Hypothalamus (tissue), 51 donors: ENCODE results near the gene RABL2B.
A peak's percentile ranks its signal among the peaks of the same experiment; 100 is the strongest.
"Not testable (repeated sequence)": the region's sequence is repeated elsewhere in the genome, so short reads cannot be mapped to it uniquely, and the experiment has no call there.

Experiments
- DNase-seq, 51 donors: peaks; one replicate each; lab custom pipeline; 2025; lab: John Stamatoyannopoulos, UW

Gene RABL2B

GRCh38 chr22:50783033-50783879 lies at the start of gene RABL2B:
TSS of gene RABL2B (minus strand) at chr22:50783636. CDS start at chr22:50782294, 1,342 bp downstream.
- peak; percentile 9 to 89 (median 76) for DNase-seq

- DNase-seq, result not testable (repeated sequence)
These were observed 3.5 kb upstream of the RABL2B start for GRCh38 chr22:50786936-50787335.

GRCh38 chr22:50785289-50785688 lies 1.9 kb upstream of the RABL2B start:
- DNase-seq, result peak in 1 of 51 donors; percentile 11

- DNase-seq, result not testable (repeated sequence)
These were observed 442 bp upstream of the RABL2B start for GRCh38 chr22:50783880-50784276.

- not testable (repeated sequence) for DNase-seq
These were observed 1.2 kb downstream of the RABL2B start for GRCh38 chr22:50782253-50782652.

- DNase-seq, result not testable (repeated sequence)
These were observed 3.2 kb downstream of the RABL2B start for GRCh38 chr22:50780244-50780643.

- not testable (repeated sequence) for DNase-seq
These were observed 5.8 kb downstream of the RABL2B start for GRCh38 chr22:50777631-50778030.

GRCh38 chr22:50775132-50775531 lies 8.3 kb downstream of the RABL2B start:
- peak in 1 of 51 donors; percentile 21 for DNase-seq

- DNase-seq, result not testable (repeated sequence)
These were observed 19.1 kb downstream of the RABL2B start for GRCh38 chr22:50764288-50764687.

- DNase-seq, result not testable (repeated sequence)
These were observed 21.6 kb downstream of the RABL2B start for GRCh38 chr22:50761829-50762228.

- not testable (repeated sequence) for DNase-seq
These were observed 23.7 kb downstream of the RABL2B start for GRCh38 chr22:50759597-50760341.

GRCh38 chr22:50756949-50757491 lies 26.4 kb downstream of the RABL2B start:
- DNase-seq, result peak in 15 of 51 donors; percentile 3 to 58 (median 21)

- DNase-seq, result not testable (repeated sequence)
These were observed 27.0 kb downstream of the RABL2B start for GRCh38 chr22:50756406-50756805.

GRCh38 chr22:50755251-50755650 lies 28.2 kb downstream of the RABL2B start:
- DNase-seq, result not testable (repeated sequence)

GRCh38 chr22:50749302-50750074 lies 33.9 kb downstream of the RABL2B start:
- DNase-seq, result not testable (repeated sequence)

- not testable (repeated sequence) for DNase-seq
These were observed 34.8 kb downstream of the RABL2B start for GRCh38 chr22:50748630-50749029.

GRCh38 chr22:50747521-50747920 lies 35.9 kb downstream of the RABL2B start:
- not testable (repeated sequence) for DNase-seq

GRCh38 chr22:50744424-50744823 lies 39.0 kb downstream of the RABL2B start:
- DNase-seq, result not testable (repeated sequence)

GRCh38 chr22:50740714-50741113 lies 42.7 kb downstream of the RABL2B start:
- DNase-seq, result not testable (repeated sequence)

GRCh38 chr22:50739894-50740293 lies 43.5 kb downstream of the RABL2B start:
- no peak for DNase-seq
